ENCODE results near the gene ASPM. TPM values are rescaled to one million over a fixed set of nuclear protein-coding genes. Genes with fewer than 3 reads are reported as not detected.

The ASPM gene, protein sequence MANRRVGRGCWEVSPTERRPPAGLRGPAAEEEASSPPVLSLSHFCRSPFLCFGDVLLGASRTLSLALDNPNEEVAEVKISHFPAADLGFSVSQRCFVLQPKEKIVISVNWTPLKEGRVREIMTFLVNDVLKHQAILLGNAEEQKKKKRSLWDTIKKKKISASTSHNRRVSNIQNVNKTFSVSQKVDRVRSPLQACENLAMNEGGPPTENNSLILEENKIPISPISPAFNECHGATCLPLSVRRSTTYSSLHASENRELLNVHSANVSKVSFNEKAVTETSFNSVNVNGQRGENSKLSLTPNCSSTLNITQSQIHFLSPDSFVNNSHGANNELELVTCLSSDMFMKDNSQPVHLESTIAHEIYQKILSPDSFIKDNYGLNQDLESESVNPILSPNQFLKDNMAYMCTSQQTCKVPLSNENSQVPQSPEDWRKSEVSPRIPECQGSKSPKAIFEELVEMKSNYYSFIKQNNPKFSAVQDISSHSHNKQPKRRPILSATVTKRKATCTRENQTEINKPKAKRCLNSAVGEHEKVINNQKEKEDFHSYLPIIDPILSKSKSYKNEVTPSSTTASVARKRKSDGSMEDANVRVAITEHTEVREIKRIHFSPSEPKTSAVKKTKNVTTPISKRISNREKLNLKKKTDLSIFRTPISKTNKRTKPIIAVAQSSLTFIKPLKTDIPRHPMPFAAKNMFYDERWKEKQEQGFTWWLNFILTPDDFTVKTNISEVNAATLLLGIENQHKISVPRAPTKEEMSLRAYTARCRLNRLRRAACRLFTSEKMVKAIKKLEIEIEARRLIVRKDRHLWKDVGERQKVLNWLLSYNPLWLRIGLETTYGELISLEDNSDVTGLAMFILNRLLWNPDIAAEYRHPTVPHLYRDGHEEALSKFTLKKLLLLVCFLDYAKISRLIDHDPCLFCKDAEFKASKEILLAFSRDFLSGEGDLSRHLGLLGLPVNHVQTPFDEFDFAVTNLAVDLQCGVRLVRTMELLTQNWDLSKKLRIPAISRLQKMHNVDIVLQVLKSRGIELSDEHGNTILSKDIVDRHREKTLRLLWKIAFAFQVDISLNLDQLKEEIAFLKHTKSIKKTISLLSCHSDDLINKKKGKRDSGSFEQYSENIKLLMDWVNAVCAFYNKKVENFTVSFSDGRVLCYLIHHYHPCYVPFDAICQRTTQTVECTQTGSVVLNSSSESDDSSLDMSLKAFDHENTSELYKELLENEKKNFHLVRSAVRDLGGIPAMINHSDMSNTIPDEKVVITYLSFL (N-terminal part only)
- total RNA-seq (10 to 100 TPM; 18.3 to 19.2 TPM), polyA plus RNA-seq (0.15 TPM)

GRCh38 chr1:197146101-197147095, at the start of gene ASPM:
Gene ASPM (minus strand): TSS chr1:197146669. CDS start chr1:197146437, 232 bp downstream.
- peak within 1 kb of the TSS; percentile 74 for H3K4me3 ChIP-seq (ENCODE audit: low read length)
- ChIA-PET CTCF (no interaction called here), POLR2A (no interaction called here)
- Mint-ChIP-seq H3K4me3 (peak within 1 kb of the TSS; percentile 90 to 96 (median 91)), H3K27ac (peak within 1 kb of the TSS; percentile 84 to 96 (median 95)), H3K9me3 (no peaks in the 10 kb centered on the region), H3K27me3 (peaks cover 2 to 3% of the 10 kb centered on the region in 2 donors), H3K36me3 (peaks cover 0 to 5% (median 0%) of the 10 kb centered on the region in 3 donors), H3K4me1 (peaks cover 22 to 47% (median 34%) of the 10 kb centered on the region in 3 donors)
- peak within 1 kb of the TSS; percentile 76 for H3K27ac ChIP-seq (ENCODE audit: low read depth, low read length)
- no peaks in the 10 kb centered on the region for H3K9me3 ChIP-seq (ENCODE audit: low read length)
- no peaks in the 10 kb centered on the region for H3K27me3 ChIP-seq (ENCODE audit: insufficient read depth, low read length, poor library complexity, severe bottlenecking)
- H3K36me3 ChIP-seq (ENCODE audit: insufficient read depth, low read length), result no peaks in the 10 kb centered on the region
- DNase-seq, result peak; percentile 90 to 97 (median 92)
- H3K4me1 ChIP-seq (ENCODE audit: insufficient read depth, low read length), result no peaks in the 10 kb centered on the region

GRCh38 chr1:197195100-197195499, 48.6 kb upstream of the ASPM start:
- H3K36me3 ChIP-seq (ENCODE audit: insufficient read depth, low read length), result peaks cover 2% of the 10 kb centered on the region
- H3K4me1 ChIP-seq (ENCODE audit: insufficient read depth, low read length), result peaks cover 52% of the 10 kb centered on the region
- H3K27me3 ChIP-seq (ENCODE audit: insufficient read depth, low read length, poor library complexity, severe bottlenecking), result no peaks in the 10 kb centered on the region
- no peak overlapping the region for H3K27ac ChIP-seq (ENCODE audit: low read depth, low read length)
- Mint-ChIP-seq H3K27me3 (no peaks in the 10 kb centered on the region), H3K9me3 (no peaks in the 10 kb centered on the region), H3K4me1 (peaks cover 53 to 67% (median 64%) of the 10 kb centered on the region in 3 donors), H3K27ac (peak overlapping the region in 2 of 8 donors; percentile 22 to 36), H3K4me3 (peak overlapping the region in 1 of 7 donors; percentile 53), H3K36me3 (peaks cover 0 to 10% (median 6%) of the 10 kb centered on the region in 3 donors)
- POLR2A ChIA-PET, result no interaction called here
- no peak for DNase-seq
- CTCF ChIA-PET, result interaction anchor here (1.7 kb wide), 1 partner anchor 15 kb away, joined by 4 read pairs; no protein-coding TSS in a partner anchor
- H3K9me3 ChIP-seq (ENCODE audit: low read length), result no peaks in the 10 kb centered on the region
- no peak overlapping the region for H3K4me3 ChIP-seq (ENCODE audit: low read length)

DNA sequence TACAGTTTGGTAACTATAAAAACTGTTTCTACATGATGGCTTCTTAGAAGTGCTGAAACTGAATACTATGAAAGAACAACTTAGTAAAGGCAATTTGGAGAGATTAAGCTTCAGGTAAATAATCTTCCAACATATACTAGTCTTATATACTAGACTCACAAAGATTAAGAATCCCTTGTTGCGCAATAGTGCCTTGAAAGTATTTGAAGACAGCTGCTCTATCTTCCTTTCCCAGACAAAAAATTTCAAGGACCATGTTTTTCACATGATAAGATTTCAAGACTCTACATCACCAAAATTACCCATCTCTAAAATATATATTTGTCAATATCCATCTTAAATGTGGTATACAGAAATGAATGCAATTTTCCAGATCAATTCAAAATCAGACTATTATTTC, 37.7 kb upstream of the ASPM start:
- ChIA-PET POLR2A (no interaction called here), CTCF (interaction anchor here (1.2 kb wide), 1 partner anchor 16 kb away, joined by 4 read pairs; no protein-coding TSS in a partner anchor)
- DNase-seq, result no peak
- peaks cover 25 to 79% (median 25%) of the 10 kb centered on the region in 3 donors for H3K36me3 Mint-ChIP-seq
- peak overlapping the region in 1 of 8 donors; percentile 12 for H3K27ac Mint-ChIP-seq
- no peak overlapping the region for H3K4me3 Mint-ChIP-seq
- Histone ChIP-seq H3K4me1 (ENCODE audit: insufficient read depth, low read length) (no peaks in the 10 kb centered on the region), H3K27me3 (ENCODE audit: insufficient read depth, low read length, poor library complexity, severe bottlenecking) (no peaks in the 10 kb centered on the region), H3K4me3 (ENCODE audit: low read length) (no peak overlapping the region), H3K36me3 (ENCODE audit: insufficient read depth, low read length) (peaks cover 22% of the 10 kb centered on the region), H3K9me3 (ENCODE audit: low read length) (no peaks in the 10 kb centered on the region), H3K27ac (ENCODE audit: low read depth, low read length) (no peak overlapping the region)
- peaks cover 9 to 32% (median 32%) of the 10 kb centered on the region in 3 donors for H3K4me1 Mint-ChIP-seq
- H3K27me3 Mint-ChIP-seq, result no peaks in the 10 kb centered on the region
- H3K9me3 Mint-ChIP-seq, result no peaks in the 10 kb centered on the region

GRCh38 chr1:197183195-197183748, 36.8 kb upstream of the ASPM start:
- ChIA-PET POLR2A (interaction anchor here (0.6 kb wide), 1 partner anchor 8 kb away, joined by 7 read pairs; no protein-coding TSS in a partner anchor), CTCF (interaction anchor here (1.2 kb wide), 1 partner anchor 17 kb away, joined by 4 read pairs; no protein-coding TSS in a partner anchor)
- Histone ChIP-seq H3K27ac (ENCODE audit: low read depth, low read length) (no peak overlapping the region), H3K4me1 (ENCODE audit: insufficient read depth, low read length) (no peaks in the 10 kb centered on the region), H3K9me3 (ENCODE audit: low read length) (no peaks in the 10 kb centered on the region), H3K36me3 (ENCODE audit: insufficient read depth, low read length) (peaks cover 19% of the 10 kb centered on the region), H3K4me3 (ENCODE audit: low read length) (no peak overlapping the region), H3K27me3 (ENCODE audit: insufficient read depth, low read length, poor library complexity, severe bottlenecking) (no peaks in the 10 kb centered on the region)
- Mint-ChIP-seq H3K4me1 (peaks cover 9 to 32% (median 32%) of the 10 kb centered on the region in 3 donors), H3K27ac (no peak overlapping the region), H3K36me3 (peaks cover 26 to 78% (median 28%) of the 10 kb centered on the region in 3 donors), H3K9me3 (no peaks in the 10 kb centered on the region), H3K27me3 (no peaks in the 10 kb centered on the region), H3K4me3 (no peak overlapping the region)
- DNase-seq, result no peak

GRCh38 chr1:197182716-197183115, 36.2 kb upstream of the ASPM start:
- DNase-seq, result no peak
- Histone ChIP-seq H3K4me1 (ENCODE audit: insufficient read depth, low read length) (no peaks in the 10 kb centered on the region), H3K4me3 (ENCODE audit: low read length) (no peak overlapping the region), H3K36me3 (ENCODE audit: insufficient read depth, low read length) (peaks cover 13% of the 10 kb centered on the region), H3K27me3 (ENCODE audit: insufficient read depth, low read length, poor library complexity, severe bottlenecking) (no peaks in the 10 kb centered on the region), H3K9me3 (ENCODE audit: low read length) (no peaks in the 10 kb centered on the region), H3K27ac (ENCODE audit: low read depth, low read length) (no peak overlapping the region)
- H3K4me1 Mint-ChIP-seq, result peaks cover 9 to 32% (median 32%) of the 10 kb centered on the region in 3 donors
- H3K27ac Mint-ChIP-seq, result no peak overlapping the region
- H3K36me3 Mint-ChIP-seq, result peaks cover 21 to 74% (median 23%) of the 10 kb centered on the region in 3 donors
- ChIA-PET POLR2A (interaction anchor here (0.6 kb wide), 1 partner anchor 9 kb away, joined by 7 read pairs; no protein-coding TSS in a partner anchor), CTCF (interaction anchor here (1.2 kb wide), 1 partner anchor 17 kb away, joined by 4 read pairs; no protein-coding TSS in a partner anchor)
- no peaks in the 10 kb centered on the region for H3K9me3 Mint-ChIP-seq
- H3K4me3 Mint-ChIP-seq, result no peak overlapping the region
- H3K27me3 Mint-ChIP-seq, result no peaks in the 10 kb centered on the region

DNA sequence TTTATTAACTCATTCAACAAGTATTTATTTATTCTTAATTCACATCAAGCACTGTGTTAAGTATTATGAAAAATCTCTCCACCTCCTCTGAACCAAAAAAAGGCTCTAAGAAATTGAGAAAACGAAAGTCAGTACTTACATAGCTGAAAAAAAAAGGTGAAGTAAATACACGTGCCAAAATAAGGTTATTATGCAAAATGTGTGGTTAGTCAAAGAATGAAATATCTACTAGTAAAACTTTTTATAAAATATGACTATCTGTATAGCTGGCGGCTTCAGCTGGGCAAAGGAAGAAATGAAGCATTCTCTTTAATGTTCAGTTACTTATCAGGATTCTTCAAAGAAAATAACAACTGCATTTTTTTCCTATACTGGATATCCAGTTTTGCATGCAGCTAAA, 35.5 kb upstream of the ASPM start:
- no peak for DNase-seq
- Histone ChIP-seq H3K4me3 (ENCODE audit: low read length) (no peak overlapping the region), H3K27me3 (ENCODE audit: insufficient read depth, low read length, poor library complexity, severe bottlenecking) (no peaks in the 10 kb centered on the region), H3K4me1 (ENCODE audit: insufficient read depth, low read length) (no peaks in the 10 kb centered on the region), H3K36me3 (ENCODE audit: insufficient read depth, low read length) (peaks cover 12% of the 10 kb centered on the region), H3K27ac (ENCODE audit: low read depth, low read length) (no peak overlapping the region), H3K9me3 (ENCODE audit: low read length) (no peaks in the 10 kb centered on the region)
- Mint-ChIP-seq H3K4me1 (peaks cover 9 to 30% (median 29%) of the 10 kb centered on the region in 3 donors), H3K27me3 (no peaks in the 10 kb centered on the region), H3K4me3 (no peak overlapping the region), H3K9me3 (no peaks in the 10 kb centered on the region), H3K27ac (peak overlapping the region in 1 of 8 donors; percentile 55), H3K36me3 (peaks cover 18 to 74% (median 18%) of the 10 kb centered on the region in 3 donors)
- ChIA-PET POLR2A (no interaction called here), CTCF (interaction anchor here (1.3 kb wide), 1 partner anchor 175 kb away, joined by 5 read pairs; no protein-coding TSS in a partner anchor)

All from CD8-positive, alpha-beta memory T cell (primary cell).